Activated B cell treated with CpG ODN at 0.5 μM for 24 hours (primary cell): ENCODE data around the gene EPO. TPM values are rescaled to one million over a fixed set of nuclear protein-coding genes. Genes with fewer than 3 reads are reported as not detected.

Experiments
- ATAC-seq: fragments of 200-7000 bp; cut with Tn5 transposase; one replicate; pipeline ENCODE4 v1.10.0; 2021; ENCODE audit warnings: low read depth, mild to moderate bottlenecking, moderate library complexity
- CTCF ChIA-PET: fragments of 350-600 bp; sonication (Branson Sonifier 250); formaldehyde crosslinking; loops from one replicate; lab custom pipeline; 2021; ENCODE audit warnings: antibody characterized with exemption; lab: Charles Lee
- POLR2A ChIA-PET: fragments of 350-600 bp; sonication (Branson Sonifier 250); formaldehyde crosslinking; loops from one replicate; lab custom pipeline; 2021; ENCODE audit warnings: antibody characterized with exemption; lab: Charles Lee
- DNase-seq: peaks from one replicate; pipeline ENCODE4 v3.0.0; 2022
- H3K27ac Mint-ChIP-seq: one replicate; pipeline ENCODE4 v1.8.0; 2020; ENCODE audit warnings: mixed read lengths
- H3K27me3 Mint-ChIP-seq: one replicate; pipeline ENCODE4 v1.8.0; 2021; ENCODE audit warnings: mixed read lengths
- H3K36me3 Mint-ChIP-seq: one replicate; pipeline ENCODE4 v1.8.0; 2021; ENCODE audit warnings: low read depth, mixed read lengths
- H3K4me1 Mint-ChIP-seq: one replicate; pipeline ENCODE4 v1.8.0; 2021; ENCODE audit warnings: mixed read lengths
- H3K4me3 Mint-ChIP-seq: one replicate; pipeline ENCODE4 v1.8.0; 2020; ENCODE audit warnings: mild to moderate bottlenecking, mixed read lengths
- H3K9me3 Mint-ChIP-seq: one replicate; pipeline ENCODE4 v1.8.0; 2020; ENCODE audit warnings: mixed read lengths
- CTCF ChIP-seq: fragments of 200-600 bp; IDR thresholded peaks from one replicate; pipeline ENCODE4 v1.8.0; 2022; ENCODE audit warnings: antibody characterized with exemption, mild to moderate bottlenecking
- intact Hi-C: fragments of 100-400 bp; cut with micrococcal nuclease; formaldehyde crosslinking; loops from one replicate; pipeline ENCODE4 v1.15.1; 2024
- total RNA-seq: library from RNA; stranded (reverse); gene quantifications from 2 replicates; pipeline ENCODE4 v1.2.3, GENCODE V29; 2022

The EPO gene
- total RNA-seq, 1 donor from 2014 or later, result not detected

- no peak for TF ChIP-seq CTCF
- CTCF ChIA-PET, result interaction anchor here (0.7 to 8.3 kb wide), 4 partner anchors 16 to 125 kb away, joined by 3 to 79 read pairs (median 14); partner anchors contain the start of genes GNB2 and POP7
- peaks cover 45% of the 10 kb centered on the region for H3K36me3 Mint-ChIP-seq
- peaks cover 33% of the 10 kb centered on the region for H3K4me1 Mint-ChIP-seq
- no peak overlapping the region for H3K4me3 Mint-ChIP-seq
- intact Hi-C loops, result loop anchor here (5.0 kb wide), 1 partner anchor 102 kb away; the partner anchor contains the start of genes FBXO24 and LRCH4
- H3K27me3 Mint-ChIP-seq, result no peaks in the 10 kb centered on the region
- no peaks in the 10 kb centered on the region for H3K9me3 Mint-ChIP-seq
- ATAC-seq (no peak), DNase-seq (no peak)
- H3K27ac Mint-ChIP-seq, result no peak overlapping the region
- POLR2A ChIA-PET, result interaction anchor here (0.6 to 1.7 kb wide), 4 partner anchors 9 to 140 kb away, joined by 3 to 12 read pairs (median 4); partner anchors contain the start of genes FBXO24 and LRCH4
Observed at GRCh38 chr7:100689230-100690135, 30.8 kb upstream of the EPO start.

- ChIA-PET POLR2A (interaction anchor here (1.0 to 2.9 kb wide), 9 partner anchors 11 to 262 kb away, joined by 3 to 19 read pairs (median 6); partner anchors contain the start of genes FBXO24, LRCH4, MEPCE and MOSPD3), CTCF (interaction anchor here (0.7 to 8.3 kb wide), 15 partner anchors 9 to 222 kb away, joined by 3 to 79 read pairs (median 6); partner anchors contain the start of genes MOSPD3, POP7 and SLC12A9)
- DNase-seq, result peak; percentile 67
- Mint-ChIP-seq H3K27ac (peak overlapping the region; percentile 80), H3K4me3 (peak overlapping the region; percentile 90), H3K4me1 (peaks cover 49% of the 10 kb centered on the region), H3K27me3 (no peaks in the 10 kb centered on the region), H3K36me3 (peaks cover 24% of the 10 kb centered on the region), H3K9me3 (no peaks in the 10 kb centered on the region)
- peak; percentile 21 for TF ChIP-seq CTCF
- intact Hi-C loops, result loop anchor here (1.0 to 5.0 kb wide), 8 partner anchors 16 to 223 kb away; partner anchors contain the start of genes FBXO24, LRCH4 and SLC12A9
- ATAC-seq, result peak; percentile 63
Observed at GRCh38 chr7:100691676-100692577, 28.3 kb upstream of the EPO start.

- ATAC-seq (no peak), DNase-seq (no peak)
- intact Hi-C loops, result loop anchor here (2.0 to 5.0 kb wide), 2 partner anchors 105 to 224 kb away; partner anchors contain the start of genes FBXO24 and LRCH4
- POLR2A ChIA-PET, result interaction anchor here (0.6 to 4.1 kb wide), 11 partner anchors 12 to 263 kb away, joined by 3 to 25 read pairs (median 4); partner anchors contain the start of genes FBXO24, LRCH4, MEPCE and MOSPD3
- Mint-ChIP-seq H3K9me3 (no peaks in the 10 kb centered on the region), H3K4me1 (peaks cover 49% of the 10 kb centered on the region), H3K27me3 (no peaks in the 10 kb centered on the region), H3K4me3 (peak overlapping the region; percentile 90), H3K27ac (peak overlapping the region; percentile 80), H3K36me3 (peaks cover 21% of the 10 kb centered on the region)
- CTCF ChIA-PET, result interaction anchor here (0.8 to 8.3 kb wide), 8 partner anchors 9 to 223 kb away, joined by 3 to 79 read pairs (median 6); partner anchors contain the start of genes MOSPD3 and POP7
- no peak for TF ChIP-seq CTCF
Observed at GRCh38 chr7:100692578-100692961, 27.7 kb upstream of the EPO start.

- ATAC-seq, result peak; percentile 38
- intact Hi-C loops, result loop anchor here (2.0 to 5.0 kb wide), 2 partner anchors 106 to 225 kb away; partner anchors contain the start of genes FBXO24 and LRCH4
- ChIA-PET CTCF (interaction anchor here (0.8 to 8.3 kb wide), 11 partner anchors 9 to 224 kb away, joined by 3 to 79 read pairs (median 3); partner anchors contain the start of genes MOSPD3, POP7 and SLC12A9), POLR2A (interaction anchor here (0.6 to 4.1 kb wide), 18 partner anchors 12 to 265 kb away, joined by 3 to 61 read pairs (median 5); partner anchors contain the start of genes FBXO24, LRCH4, MEPCE and MOSPD3)
- H3K27ac Mint-ChIP-seq, result peak overlapping the region; percentile 80
- H3K9me3 Mint-ChIP-seq, result no peaks in the 10 kb centered on the region
- peak overlapping the region; percentile 90 for H3K4me3 Mint-ChIP-seq
- no peaks in the 10 kb centered on the region for H3K27me3 Mint-ChIP-seq
- peaks cover 14% of the 10 kb centered on the region for H3K36me3 Mint-ChIP-seq
- no peak for TF ChIP-seq CTCF
- H3K4me1 Mint-ChIP-seq, result peaks cover 49% of the 10 kb centered on the region
- DNase-seq, result no peak
Observed at GRCh38 chr7:100693312-100694097, 26.8 kb upstream of the EPO start.
